ENCODE measurements around the gene EXOC7. TPM values are rescaled to one million over a fixed set of nuclear protein-coding genes. Genes with fewer than 3 reads are reported as not detected.

Gene EXOC7, protein sequence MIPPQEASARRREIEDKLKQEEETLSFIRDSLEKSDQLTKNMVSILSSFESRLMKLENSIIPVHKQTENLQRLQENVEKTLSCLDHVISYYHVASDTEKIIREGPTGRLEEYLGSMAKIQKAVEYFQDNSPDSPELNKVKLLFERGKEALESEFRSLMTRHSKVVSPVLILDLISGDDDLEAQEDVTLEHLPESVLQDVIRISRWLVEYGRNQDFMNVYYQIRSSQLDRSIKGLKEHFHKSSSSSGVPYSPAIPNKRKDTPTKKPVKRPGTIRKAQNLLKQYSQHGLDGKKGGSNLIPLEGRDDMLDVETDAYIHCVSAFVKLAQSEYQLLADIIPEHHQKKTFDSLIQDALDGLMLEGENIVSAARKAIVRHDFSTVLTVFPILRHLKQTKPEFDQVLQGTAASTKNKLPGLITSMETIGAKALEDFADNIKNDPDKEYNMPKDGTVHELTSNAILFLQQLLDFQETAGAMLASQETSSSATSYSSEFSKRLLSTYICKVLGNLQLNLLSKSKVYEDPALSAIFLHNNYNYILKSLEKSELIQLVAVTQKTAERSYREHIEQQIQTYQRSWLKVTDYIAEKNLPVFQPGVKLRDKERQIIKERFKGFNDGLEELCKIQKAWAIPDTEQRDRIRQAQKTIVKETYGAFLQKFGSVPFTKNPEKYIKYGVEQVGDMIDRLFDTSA
- total RNA-seq = 10 to 100 TPM; 43.5 to 46.6 TPM

DNA sequence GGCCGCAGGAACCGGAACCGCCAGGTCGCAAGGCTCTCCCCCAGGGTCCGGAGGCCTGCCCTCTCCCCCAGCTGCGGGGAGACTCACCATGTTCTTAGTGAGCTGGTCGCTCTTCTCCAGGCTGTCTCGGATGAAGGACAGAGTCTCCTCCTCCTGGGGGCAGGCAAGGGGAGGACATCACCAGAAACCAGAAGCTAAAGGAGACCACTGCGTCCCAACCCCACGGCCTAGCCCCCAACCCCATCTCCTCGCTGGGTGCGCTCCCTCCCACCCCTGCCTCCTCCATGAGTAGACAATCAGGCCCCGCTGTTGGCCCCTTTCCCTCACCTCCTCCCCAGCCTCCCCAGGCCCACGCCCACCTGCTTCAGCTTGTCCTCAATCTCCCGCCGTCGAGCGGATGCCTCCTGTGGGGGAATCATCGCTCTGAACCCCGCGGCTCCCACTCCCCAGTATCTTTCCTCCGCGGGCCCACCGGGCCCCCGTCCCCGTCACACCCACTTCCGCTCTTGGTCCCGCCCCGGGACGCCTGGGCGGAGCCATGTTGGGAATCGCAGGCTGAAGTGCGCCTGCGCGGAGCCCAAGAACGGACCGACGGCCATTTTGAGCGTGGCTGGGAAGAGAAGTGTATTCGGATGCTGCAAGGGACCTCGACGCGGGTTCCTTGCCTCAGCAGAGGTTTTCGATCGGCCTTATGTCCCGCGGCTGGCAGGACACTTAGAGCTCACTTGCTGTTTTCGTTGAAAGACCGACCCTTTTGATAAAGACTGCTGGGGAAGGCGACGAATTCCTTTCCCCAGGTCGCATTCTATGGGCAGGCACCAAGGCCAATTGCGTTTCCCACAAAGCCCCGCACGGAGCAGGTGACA, at the start of gene EXOC7:
Gene EXOC7, minus strand, starts transcription at position 514 of the 866 bp plus-strand sequence. Its CDS starts 95 bp downstream, at position 419.
- intact Hi-C loops (cut with micrococcal nuclease) = loop anchor here (1.0 to 10.0 kb wide), 4 partner anchors 32 to 281 kb away; partner anchors contain the start of genes MRPL38 and SPHK1
- peak within 1 kb of the TSS; percentile 94 for H3K4me3 Mint-ChIP-seq
- H3K4me1 Mint-ChIP-seq (ENCODE audit: low read depth) = peaks cover 19% of the 10 kb centered on the region
- H3K9me3 Mint-ChIP-seq = no peaks in the 10 kb centered on the region
- H3K27ac Mint-ChIP-seq = peak within 1 kb of the TSS; percentile 92
- peak; percentile 95 for DNase-seq
- H3K27me3 Mint-ChIP-seq (ENCODE audit: low read depth) = no peaks in the 10 kb centered on the region
- CTCF ChIA-PET = interaction anchor here (0.6 to 3.2 kb wide), 11 partner anchors 9 to 745 kb away, joined by 3 to 22 read pairs (median 4); no protein-coding TSS in a partner anchor
- peaks cover 9% of the 10 kb centered on the region for H3K36me3 Mint-ChIP-seq (ENCODE audit: low read depth)

DNA sequence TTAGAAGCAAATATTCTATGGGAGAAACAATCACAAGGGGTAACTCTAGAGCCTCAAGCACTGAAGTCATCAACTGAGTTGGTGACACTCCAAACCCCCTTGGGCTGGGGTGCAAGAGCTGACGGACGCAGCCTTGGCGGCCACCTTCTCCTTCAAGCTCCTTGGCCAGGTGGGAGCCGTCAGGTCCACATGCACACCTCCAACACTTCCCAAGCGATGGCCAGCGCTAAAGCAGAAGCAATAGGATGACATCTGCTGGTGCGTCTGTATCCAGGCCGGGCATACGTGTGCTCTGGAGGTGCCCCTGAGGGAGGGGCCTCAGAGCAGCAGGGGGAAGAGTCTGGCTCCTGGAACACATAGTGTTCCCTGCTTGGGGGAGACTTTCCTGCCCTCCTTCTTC, 49.6 kb upstream of the EXOC7 start:
- H3K9me3 Mint-ChIP-seq = no peaks in the 10 kb centered on the region
- H3K27me3 Mint-ChIP-seq (ENCODE audit: low read depth) = no peaks in the 10 kb centered on the region
- DNase-seq = no peak
- H3K27ac Mint-ChIP-seq = peak overlapping the region; percentile 38
- CTCF ChIA-PET = interaction anchor here (1.2 to 2.4 kb wide), 4 partner anchors 10 to 139 kb away, joined by 3 to 10 read pairs (median 4); no protein-coding TSS in a partner anchor
- intact Hi-C loops (cut with micrococcal nuclease) = no loop called here
- H3K4me3 Mint-ChIP-seq = no peak overlapping the region
- peaks cover 45% of the 10 kb centered on the region for H3K36me3 Mint-ChIP-seq (ENCODE audit: low read depth)
- peaks cover 42% of the 10 kb centered on the region for H3K4me1 Mint-ChIP-seq (ENCODE audit: low read depth)

DNA sequence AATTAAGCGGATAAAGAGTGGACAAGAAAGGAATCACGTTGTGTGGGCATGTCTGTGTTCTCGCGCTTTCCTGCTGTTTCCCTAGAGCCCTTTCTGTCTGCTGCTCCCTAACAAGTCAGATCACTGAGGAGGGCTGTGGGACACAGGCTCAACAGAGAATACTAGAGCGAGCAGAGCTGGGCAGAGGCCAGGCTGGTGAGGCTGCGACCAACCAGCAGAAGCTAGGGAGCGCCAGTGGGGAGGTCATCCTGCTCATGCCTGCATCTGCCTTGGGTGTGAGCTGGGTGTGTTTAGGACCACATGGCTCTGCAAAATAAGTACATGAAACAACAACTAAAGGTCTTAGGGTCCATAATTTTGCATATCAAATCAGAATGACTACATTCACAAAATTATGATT, 49.0 kb upstream of the EXOC7 start:
- Mint-ChIP-seq H3K36me3 (ENCODE audit: low read depth) (peaks cover 41% of the 10 kb centered on the region), H3K27me3 (ENCODE audit: low read depth) (no peaks in the 10 kb centered on the region), H3K4me3 (no peak overlapping the region), H3K4me1 (ENCODE audit: low read depth) (peaks cover 43% of the 10 kb centered on the region), H3K9me3 (no peaks in the 10 kb centered on the region), H3K27ac (peak overlapping the region; percentile 16)
- intact Hi-C loops (cut with micrococcal nuclease) = no loop called here
- CTCF ChIA-PET = interaction anchor here (1.3 to 2.4 kb wide), 3 partner anchors 9 to 127 kb away, joined by 4 to 10 read pairs (median 4); no protein-coding TSS in a partner anchor
- DNase-seq = no peak

DNA sequence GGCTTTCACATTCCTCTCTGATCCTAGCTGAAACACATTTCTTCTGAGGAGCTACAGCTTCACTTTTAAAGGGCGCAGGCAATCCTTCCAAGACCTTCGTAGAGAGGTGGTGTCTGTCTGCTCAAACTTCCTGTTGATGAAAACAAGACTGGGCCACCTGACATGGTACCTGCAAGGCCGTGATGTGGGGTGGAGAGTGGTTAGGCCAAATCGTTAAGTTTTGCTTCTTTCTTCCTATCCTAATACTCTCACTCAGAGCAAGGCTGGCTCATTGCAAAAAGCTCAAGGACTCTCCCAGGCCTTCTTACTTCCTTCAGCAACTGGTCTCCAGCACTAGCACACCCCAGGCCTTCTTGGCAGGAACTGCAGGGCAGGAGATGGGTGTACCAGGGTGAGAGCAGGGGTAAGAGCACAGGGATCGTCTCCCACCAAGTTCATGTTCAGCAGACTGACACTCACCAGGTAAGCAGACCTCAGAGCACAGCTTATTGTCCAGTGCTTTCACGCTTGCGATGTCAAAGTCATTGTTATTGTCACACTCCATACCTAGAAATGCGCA, 48.4 kb upstream of the EXOC7 start:
- Mint-ChIP-seq H3K9me3 (no peaks in the 10 kb centered on the region), H3K36me3 (ENCODE audit: low read depth) (peaks cover 41% of the 10 kb centered on the region), H3K27me3 (ENCODE audit: low read depth) (no peaks in the 10 kb centered on the region), H3K4me1 (ENCODE audit: low read depth) (peaks cover 42% of the 10 kb centered on the region), H3K4me3 (no peak overlapping the region), H3K27ac (peak overlapping the region; percentile 44)
- intact Hi-C loops (cut with micrococcal nuclease) = no loop called here
- DNase-seq = no peak
- CTCF ChIA-PET = interaction anchor here (0.8 to 2.4 kb wide), 5 partner anchors 9 to 30 kb away, joined by 3 to 10 read pairs (median 4); no protein-coding TSS in a partner anchor

DNA sequence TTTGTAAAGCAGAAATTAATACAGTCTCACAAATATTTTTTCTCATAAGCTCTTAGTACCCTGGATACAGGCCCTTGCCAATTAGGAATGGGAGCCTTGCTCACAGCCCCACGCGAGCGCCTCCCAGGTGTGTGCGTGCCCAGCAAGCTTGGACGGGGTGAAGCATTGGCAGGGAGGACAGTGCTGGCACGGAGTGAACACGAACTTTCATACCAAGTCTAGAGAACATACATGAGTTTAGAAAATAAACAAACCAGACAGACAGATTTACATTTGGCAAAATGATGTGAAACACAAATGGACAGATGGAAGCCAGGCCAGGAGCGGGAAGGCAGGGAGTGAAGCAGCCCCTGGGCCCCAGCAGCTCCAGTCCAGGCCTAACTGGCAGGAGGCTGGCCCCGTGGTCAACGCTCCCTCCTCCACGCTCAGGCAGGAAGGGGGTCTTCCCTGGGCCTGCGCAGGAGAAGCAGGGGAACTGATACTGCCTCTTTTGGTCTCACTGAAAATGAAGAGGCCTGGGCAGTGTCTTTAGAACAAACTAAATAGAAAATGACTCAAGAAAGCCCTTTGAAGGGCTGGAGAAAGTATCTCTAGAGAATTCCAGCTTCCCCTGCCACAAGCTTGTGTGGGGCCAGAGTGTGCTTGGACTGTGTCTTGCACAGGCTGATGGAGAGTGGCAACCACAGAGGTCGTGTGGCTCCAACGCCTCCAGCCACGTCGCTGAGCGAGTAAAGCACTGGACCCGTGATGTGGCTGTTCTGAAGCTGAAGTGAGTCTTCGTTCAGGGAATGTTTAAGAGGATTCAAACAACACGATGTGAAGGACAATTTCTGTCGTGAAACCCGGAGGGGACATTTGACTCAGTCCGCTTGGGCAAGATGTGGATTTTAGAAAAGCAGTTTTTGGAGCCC, 47.4 kb upstream of the EXOC7 start:
- CTCF ChIA-PET = interaction anchor here (0.8 to 2.4 kb wide), 7 partner anchors 8 to 129 kb away, joined by 3 to 10 read pairs (median 4); no protein-coding TSS in a partner anchor
- H3K27ac Mint-ChIP-seq = peak overlapping the region; percentile 50
- H3K4me3 Mint-ChIP-seq = no peak overlapping the region
- intact Hi-C loops (cut with micrococcal nuclease) = no loop called here
- H3K27me3 Mint-ChIP-seq (ENCODE audit: low read depth) = no peaks in the 10 kb centered on the region
- no peaks in the 10 kb centered on the region for H3K9me3 Mint-ChIP-seq
- DNase-seq = peak; percentile 3
- peaks cover 52% of the 10 kb centered on the region for H3K4me1 Mint-ChIP-seq (ENCODE audit: low read depth)
- peaks cover 44% of the 10 kb centered on the region for H3K36me3 Mint-ChIP-seq (ENCODE audit: low read depth)

DNA sequence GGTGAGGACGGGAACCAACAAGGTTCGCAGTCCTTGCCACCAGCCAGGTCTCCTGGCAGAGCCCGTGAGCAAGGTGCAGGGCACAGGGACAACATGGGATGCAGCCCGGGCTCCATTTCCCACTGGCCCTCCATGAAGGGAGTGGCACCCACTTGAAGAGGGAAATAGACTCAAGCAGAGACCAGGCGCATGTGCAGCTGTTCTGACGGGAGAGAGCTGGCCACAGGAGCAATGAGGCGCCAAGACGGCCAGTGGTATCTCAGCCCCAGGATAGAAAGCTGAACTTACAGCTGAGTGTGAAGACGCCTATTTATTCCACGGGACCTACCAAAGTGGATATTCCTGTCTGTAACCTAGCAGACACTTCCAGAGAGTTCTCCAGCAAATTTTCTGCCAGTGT, 45.6 kb upstream of the EXOC7 start:
- H3K9me3 Mint-ChIP-seq = no peaks in the 10 kb centered on the region
- CTCF ChIA-PET = interaction anchor here (0.5 to 2.0 kb wide), 2 partner anchors 11 to 276 kb away, joined by 4 read pairs; no protein-coding TSS in a partner anchor
- H3K27me3 Mint-ChIP-seq (ENCODE audit: low read depth) = no peaks in the 10 kb centered on the region
- H3K36me3 Mint-ChIP-seq (ENCODE audit: low read depth) = peaks cover 44% of the 10 kb centered on the region
- peak; percentile 1 for DNase-seq
- intact Hi-C loops (cut with micrococcal nuclease) = no loop called here
- peaks cover 65% of the 10 kb centered on the region for H3K4me1 Mint-ChIP-seq (ENCODE audit: low read depth)
- no peak overlapping the region for H3K4me3 Mint-ChIP-seq
- no peak overlapping the region for H3K27ac Mint-ChIP-seq

DNA sequence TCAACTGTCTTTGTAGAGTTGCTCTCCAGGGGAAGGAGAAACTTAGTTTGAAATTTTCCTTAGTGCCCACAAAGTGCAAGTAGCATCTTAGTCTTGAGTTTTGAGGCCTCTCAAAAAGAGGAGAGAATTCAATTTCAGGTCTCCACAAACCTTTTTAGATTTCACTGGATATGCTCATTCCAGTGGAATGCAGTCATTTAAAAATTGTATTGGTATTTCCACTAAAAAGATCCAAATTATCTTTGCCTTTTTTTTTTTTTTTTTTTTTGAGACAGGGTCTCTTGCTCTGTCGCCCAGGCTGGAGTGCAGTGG, 44.4 kb upstream of the EXOC7 start:
- no peak for DNase-seq
- Mint-ChIP-seq H3K4me3 (no peak overlapping the region), H3K36me3 (ENCODE audit: low read depth) (peaks cover 44% of the 10 kb centered on the region), H3K4me1 (ENCODE audit: low read depth) (peaks cover 64% of the 10 kb centered on the region), H3K27me3 (ENCODE audit: low read depth) (no peaks in the 10 kb centered on the region), H3K9me3 (no peaks in the 10 kb centered on the region), H3K27ac (no peak overlapping the region)
- intact Hi-C loops (cut with micrococcal nuclease) = no loop called here
- CTCF ChIA-PET = no interaction called here

DNA sequence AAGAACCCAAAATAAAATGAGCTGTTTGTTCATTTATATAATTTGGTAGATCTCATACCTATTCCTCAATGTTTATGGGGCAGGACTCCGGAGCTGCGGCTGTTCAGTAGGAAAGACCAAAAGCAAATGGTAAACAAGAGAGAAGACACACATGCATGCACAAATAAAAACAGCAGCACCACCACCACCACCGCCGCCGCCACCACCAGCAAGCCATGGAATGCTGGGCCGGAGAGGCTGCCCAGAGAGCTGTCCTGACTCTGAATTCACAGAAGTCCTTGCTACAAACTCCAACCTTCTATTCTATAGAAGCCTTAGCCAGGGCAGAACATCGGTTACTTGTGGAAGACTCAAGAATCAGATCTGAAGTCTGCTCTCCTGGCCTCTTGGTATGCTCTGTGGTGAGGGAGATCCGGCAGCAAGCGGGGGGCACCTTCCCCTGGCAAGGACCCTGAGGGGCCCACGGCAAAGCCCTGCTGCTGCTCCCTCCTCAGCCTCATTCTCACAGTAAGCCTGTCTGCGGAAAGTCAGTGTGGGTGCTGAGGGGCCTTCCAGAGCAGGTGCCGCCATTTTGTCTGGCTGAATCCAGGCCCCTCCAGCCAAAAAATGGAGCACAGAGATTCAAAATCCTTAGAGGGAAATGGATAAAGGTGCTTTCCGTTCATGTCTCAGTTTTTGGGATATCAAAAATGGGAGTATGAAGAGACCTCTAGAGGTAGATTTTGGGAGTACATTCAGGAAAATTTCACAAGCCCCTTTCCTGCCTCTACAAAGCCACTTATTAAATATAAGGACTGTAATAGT, 43.8 kb upstream of the EXOC7 start:
- Mint-ChIP-seq H3K36me3 (ENCODE audit: low read depth) (peaks cover 39% of the 10 kb centered on the region), H3K4me3 (no peak overlapping the region), H3K27ac (peak overlapping the region; percentile 90), H3K4me1 (ENCODE audit: low read depth) (peaks cover 64% of the 10 kb centered on the region), H3K9me3 (no peaks in the 10 kb centered on the region), H3K27me3 (ENCODE audit: low read depth) (no peaks in the 10 kb centered on the region)
- intact Hi-C loops (cut with micrococcal nuclease) = no loop called here
- CTCF ChIA-PET = interaction anchor here (0.6 kb wide), 1 partner anchor 141 kb away, joined by 3 read pairs; no protein-coding TSS in a partner anchor
- DNase-seq = no peak

DNA sequence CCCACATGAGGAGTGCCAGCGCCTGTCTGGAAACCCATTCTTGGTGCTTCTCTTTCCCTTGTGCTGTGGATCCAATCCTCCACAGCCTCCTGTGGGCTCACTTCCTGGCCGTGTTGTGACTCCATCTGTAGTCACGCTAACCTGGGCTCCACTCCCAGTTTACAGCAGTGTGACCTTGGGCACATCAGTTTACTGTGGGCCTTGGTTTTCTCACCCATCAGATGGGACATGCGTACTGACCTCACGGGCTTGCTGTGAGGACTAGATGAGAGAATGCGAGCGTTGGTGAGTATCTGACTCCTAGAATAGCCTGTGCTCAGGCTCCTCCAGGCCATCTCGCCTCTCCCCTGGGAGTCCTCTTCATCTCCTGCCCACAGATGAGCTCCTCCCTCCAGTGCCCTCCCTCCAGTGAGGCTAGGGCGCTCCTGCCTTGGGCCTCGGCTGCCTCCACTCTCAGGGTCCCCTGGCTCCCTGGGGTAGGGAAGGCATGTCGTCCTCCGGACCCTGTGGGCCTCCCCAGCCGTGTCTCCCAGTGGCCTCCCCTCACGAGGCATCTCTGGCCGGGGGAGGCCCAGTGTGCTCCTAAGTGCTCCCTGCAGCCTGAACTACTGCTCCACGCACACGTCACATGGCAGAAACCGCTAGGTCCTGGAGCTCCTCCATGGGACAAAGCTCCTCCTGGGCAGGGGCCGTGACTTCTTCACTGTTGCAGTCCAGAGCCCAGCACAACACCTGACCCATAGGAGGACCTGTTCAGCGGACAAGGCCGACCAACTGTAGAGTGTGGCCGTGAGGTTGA, 42.7 kb upstream of the EXOC7 start:
- H3K36me3 Mint-ChIP-seq (ENCODE audit: low read depth) = peaks cover 29% of the 10 kb centered on the region
- intact Hi-C loops (cut with micrococcal nuclease) = no loop called here
- H3K4me3 Mint-ChIP-seq = peak overlapping the region; percentile 45
- H3K27ac Mint-ChIP-seq = peak overlapping the region; percentile 90
- CTCF ChIA-PET = interaction anchor here (0.6 to 2.3 kb wide), 6 partner anchors 19 to 143 kb away, joined by 3 to 17 read pairs (median 4); no protein-coding TSS in a partner anchor
- peaks cover 61% of the 10 kb centered on the region for H3K4me1 Mint-ChIP-seq (ENCODE audit: low read depth)
- H3K9me3 Mint-ChIP-seq = no peaks in the 10 kb centered on the region
- no peaks in the 10 kb centered on the region for H3K27me3 Mint-ChIP-seq (ENCODE audit: low read depth)
- peak; percentile 49 for DNase-seq
